HG03196 (cell line): Measurements from ENCODE around the gene PNKD.
A peak's percentile ranks its signal among the peaks of the same experiment; 100 is the strongest.

ENCODE experiments used
- ATAC-seq: cut with Tn5 transposase; IDR thresholded peaks from one replicate; pipeline ENCODE4 v1.9.1; 2021; ENCODE audit not compliant: unreplicated experiment

PNKD gene

GRCh38 chr2:218269900-218270720 is at the start of gene PNKD, which contains the start of gene AAMP:
Gene PNKD (plus strand): TSS chr2:218270519. CDS start chr2:218270536, 17 bp downstream.
Gene AAMP (minus strand): TSS chr2:218270137. CDS start chr2:218270086, 51 bp downstream.
- ATAC-seq = peak; percentile 87

GRCh38 chr2:218221000-218221399 is 49.3 kb upstream of the PNKD start:
- ATAC-seq = no peak

- ATAC-seq = no peak
Observed at GRCh38 chr2:218223046-218223445, 47.3 kb upstream of the PNKD start.

GRCh38 chr2:218224186-218224585 is 46.1 kb upstream of the PNKD start:
- no peak for ATAC-seq

GRCh38 chr2:218226903-218227302 is 43.4 kb upstream of the PNKD start:
- ATAC-seq = no peak

GRCh38 chr2:218228366-218229090 is 41.8 kb upstream of the PNKD start:
- ATAC-seq = no peak

- peak; percentile 89 for ATAC-seq
Observed at GRCh38 chr2:218229239-218229638, 41.1 kb upstream of the PNKD start.

GRCh38 chr2:218229851-218230250 is 40.5 kb upstream of the PNKD start:
- no peak for ATAC-seq

- ATAC-seq = peak; percentile 55
Observed at GRCh38 chr2:218230882-218231281, 39.4 kb upstream of the PNKD start.

- ATAC-seq = no peak
Observed at GRCh38 chr2:218233543-218233942, 36.8 kb upstream of the PNKD start.

GRCh38 chr2:218234521-218234920 is 35.8 kb upstream of the PNKD start:
- ATAC-seq = no peak

GRCh38 chr2:218235017-218235416 is 35.3 kb upstream of the PNKD start:
- ATAC-seq = no peak

- ATAC-seq = no peak
Observed at GRCh38 chr2:218236829-218237228, 33.5 kb upstream of the PNKD start.

- no peak for ATAC-seq
Observed at GRCh38 chr2:218238887-218239286, 31.4 kb upstream of the PNKD start.

GRCh38 chr2:218244204-218244603 is 26.1 kb upstream of the PNKD start:
- no peak for ATAC-seq

- no peak for ATAC-seq
Observed at GRCh38 chr2:218244665-218245064, 25.7 kb upstream of the PNKD start.

GRCh38 chr2:218245214-218245613 is 25.1 kb upstream of the PNKD start:
- ATAC-seq = no peak

- no peak for ATAC-seq
Observed at GRCh38 chr2:218249691-218250090, 20.6 kb upstream of the PNKD start.

- no peak for ATAC-seq
Observed at GRCh38 chr2:218252509-218253231, 17.6 kb upstream of the PNKD start.

- no peak for ATAC-seq
Observed at GRCh38 chr2:218253232-218253625, 17.1 kb upstream of the PNKD start.

GRCh38 chr2:218255446-218255845 is 14.9 kb upstream of the PNKD start:
- ATAC-seq = no peak
